ENCODE results near the gene SLC22A5. TPM values are rescaled to one million over a fixed set of nuclear protein-coding genes. Genes with fewer than 3 reads are reported as not detected.

Gene SLC22A5
- total and polyA plus RNA-seq, 2 donors from 2014 or later = 28.3 to 36.3 TPM

GRCh38 chr5:132428484-132429462 lies 59.3 kb downstream of the SLC22A5 start:
- Histone ChIP-seq H3K9ac (ENCODE audit: low read length in 3 of 3) (peak overlapping the region in 1 of 3 donors; percentile 1), H3K9me3 (ENCODE audit: control insufficient read depth in 2 of 3, insufficient read depth in 1 of 3, low read length in 3 of 3) (no peaks in the 10 kb centered on the region), H3K4me1 (ENCODE audit: control insufficient read depth in 2 of 3, insufficient read depth in 2 of 3, low read depth in 1 of 3, low read length in 3 of 3) (peaks cover 3 to 47% (median 32%) of the 10 kb centered on the region in 3 donors), H3K4me3 (ENCODE audit: low read length in 3 of 3) (no peak overlapping the region), H3K27me3 (ENCODE audit: control insufficient read depth, insufficient read depth, low read length) (no peaks in the 10 kb centered on the region), H3K27ac (ENCODE audit: low read depth in 2 of 2, low read length in 2 of 2) (peak overlapping the region in 1 of 2 donors; percentile 56), H3K36me3 (ENCODE audit: control insufficient read depth in 2 of 3, insufficient read depth in 3 of 3, low read length in 3 of 3) (no peaks in the 10 kb centered on the region)
- FAIRE-seq (no peak), DNase-seq (peak in 1 of 5 donors; percentile 18)
- intact Hi-C loops (cut with DNase I) = loop anchor here (10.0 kb wide), 1 partner anchor 56 kb away; no protein-coding TSS in a partner anchor
- TF ChIP-seq CTCF (IDR thresholded peaks at IDR 0.05; ENCODE audit: borderline replicate concordance, extremely low read depth, insufficient read depth) = no peak

GRCh38 chr5:132429463-132430440 lies 60.2 kb downstream of the SLC22A5 start:
- no peak for TF ChIP-seq CTCF (IDR thresholded peaks at IDR 0.05; ENCODE audit: borderline replicate concordance, extremely low read depth, insufficient read depth)
- no peak for FAIRE-seq
- no peaks in the 10 kb centered on the region for H3K9me3 ChIP-seq (ENCODE audit: control insufficient read depth in 2 of 3, insufficient read depth in 1 of 3, low read length in 3 of 3)
- DNase-seq = no peak
- H3K4me1 ChIP-seq (ENCODE audit: control insufficient read depth in 2 of 3, insufficient read depth in 2 of 3, low read depth in 1 of 3, low read length in 3 of 3) = peaks cover 3 to 44% (median 33%) of the 10 kb centered on the region in 3 donors
- H3K9ac ChIP-seq (ENCODE audit: low read length in 3 of 3) = no peak overlapping the region
- no peaks in the 10 kb centered on the region for H3K36me3 ChIP-seq (ENCODE audit: control insufficient read depth in 2 of 3, insufficient read depth in 3 of 3, low read length in 3 of 3)
- H3K27ac ChIP-seq (ENCODE audit: low read depth in 2 of 2, low read length in 2 of 2) = no peak overlapping the region
- intact Hi-C loops (cut with DNase I) = loop anchor here (10.0 kb wide), 1 partner anchor 55 kb away; no protein-coding TSS in a partner anchor
- no peak overlapping the region for H3K4me3 ChIP-seq (ENCODE audit: low read length in 3 of 3)
- no peaks in the 10 kb centered on the region for H3K27me3 ChIP-seq (ENCODE audit: control insufficient read depth, insufficient read depth, low read length)

GRCh38 chr5:132430746-132431145 lies 61.2 kb downstream of the SLC22A5 start:
- peak in 1 of 5 donors; percentile 2 for DNase-seq
- no peak overlapping the region for H3K27ac ChIP-seq (ENCODE audit: low read depth in 2 of 2, low read length in 2 of 2)
- TF ChIP-seq CTCF (IDR thresholded peaks at IDR 0.05; ENCODE audit: borderline replicate concordance, extremely low read depth, insufficient read depth) = no peak
- H3K27me3 ChIP-seq (ENCODE audit: control insufficient read depth, insufficient read depth, low read length) = no peaks in the 10 kb centered on the region
- no peak for FAIRE-seq
- H3K4me3 ChIP-seq (ENCODE audit: low read length in 3 of 3) = no peak overlapping the region
- H3K4me1 ChIP-seq (ENCODE audit: control insufficient read depth in 2 of 3, insufficient read depth in 2 of 3, low read depth in 1 of 3, low read length in 3 of 3) = peaks cover 3 to 41% (median 40%) of the 10 kb centered on the region in 3 donors
- no peaks in the 10 kb centered on the region for H3K9me3 ChIP-seq (ENCODE audit: control insufficient read depth in 2 of 3, insufficient read depth in 1 of 3, low read length in 3 of 3)
- H3K9ac ChIP-seq (ENCODE audit: low read length in 3 of 3) = no peak overlapping the region
- intact Hi-C loops (cut with DNase I) = no loop called here
- no peaks in the 10 kb centered on the region for H3K36me3 ChIP-seq (ENCODE audit: control insufficient read depth in 2 of 3, insufficient read depth in 3 of 3, low read length in 3 of 3)

Measured in kidney (tissue), 14 donors.